WTC11 (cell line): ENCODE measurements around the gene KRTAP2-4. TPM values are rescaled to one million over a fixed set of nuclear protein-coding genes. Genes with fewer than 3 reads are reported as not detected.

Source experiments
- ATAC-seq: fragments of 200-7000 bp; cut with Tn5 transposase; 2 replicates; pipeline ENCODE4 v1.10.0; 2021; ENCODE audit warnings: mild to moderate bottlenecking, moderate library complexity
- CTCF ChIA-PET: fragments of 300-600 bp; sonication (Branson Sonifier 250); formaldehyde crosslinking; loops from one replicate; lab custom pipeline; 2021; ENCODE audit warnings: antibody characterized with exemption; lab: Charles Lee
- POLR2A ChIA-PET: fragments of 350-600 bp; sonication (Branson Sonifier 250); formaldehyde crosslinking; loops from one replicate; lab custom pipeline; 2021; ENCODE audit warnings: antibody characterized with exemption; lab: Charles Lee
- DNase-seq: peaks from one replicate; pipeline ENCODE4 v3.0.0; 2021; ENCODE audit warnings: low spot score
- H3K27ac Mint-ChIP-seq: 2 replicates; pipeline ENCODE4 v1.8.0; 2021; ENCODE audit warnings: mixed read lengths
- H3K27me3 Mint-ChIP-seq: 2 replicates; pipeline ENCODE4 v1.8.0; 2021; ENCODE audit warnings: low read depth, mild to moderate bottlenecking, moderate library complexity, mixed read lengths
- H3K36me3 Mint-ChIP-seq: 2 replicates; pipeline ENCODE4 v1.8.0; 2021; ENCODE audit warnings: mixed read lengths
- H3K4me1 Mint-ChIP-seq: 2 replicates; pipeline ENCODE4 v1.8.0; 2022; ENCODE audit warnings: mixed read lengths
- H3K4me3 Mint-ChIP-seq: 2 replicates; pipeline ENCODE4 v1.8.0; 2021; ENCODE audit warnings: mild to moderate bottlenecking, moderate library complexity, mixed read lengths
- H3K9me3 Mint-ChIP-seq: 2 replicates; pipeline ENCODE4 v1.8.0; 2021; ENCODE audit warnings: mixed read lengths
- AR ChIP-seq: fragments of 250-450 bp; sonication (Bioruptor Pico); IDR thresholded peaks from 2 replicates; pipeline ENCODE4 v1.9.0; 2021; ENCODE audit warnings: mild to moderate bottlenecking
- ARID4B ChIP-seq: sonication (generic); formaldehyde crosslinking; IDR thresholded peaks from 2 replicates; pipeline ENCODE4 v1.8.0; 2023; ENCODE audit warnings: missing genetic modification reagents, mild to moderate bottlenecking, borderline replicate concordance
- ATF2 ChIP-seq: sonication (generic); formaldehyde crosslinking; IDR thresholded peaks from 2 replicates; pipeline ENCODE4 v1.8.1; 2022; ENCODE audit warnings: low read depth, missing genetic modification reagents, borderline replicate concordance
- E2F1 ChIP-seq: sonication (generic); formaldehyde crosslinking; IDR thresholded peaks from 2 replicates; pipeline ENCODE4 v1.8.0; 2022; ENCODE audit warnings: mild to moderate bottlenecking, missing genetic modification reagents
- E2F4 ChIP-seq: sonication (generic); formaldehyde crosslinking; IDR thresholded peaks from 2 replicates; pipeline ENCODE4 v1.8.1; 2022; ENCODE audit warnings: low read depth, mild to moderate bottlenecking, moderate library complexity, missing genetic modification reagents, borderline replicate concordance
- E2F5 ChIP-seq: sonication (generic); formaldehyde crosslinking; IDR thresholded peaks from 2 replicates; pipeline ENCODE4 v1.8.1; 2022; ENCODE audit warnings: mild to moderate bottlenecking, moderate library complexity, missing genetic modification reagents
- FOXP4 ChIP-seq: sonication (generic); formaldehyde crosslinking; IDR thresholded peaks from 2 replicates; pipeline ENCODE4 v1.8.0; 2022; ENCODE audit warnings: mild to moderate bottlenecking, missing genetic modification reagents
- HMGXB4 ChIP-seq: sonication (generic); formaldehyde crosslinking; IDR thresholded peaks from 2 replicates; pipeline ENCODE4 v1.8.1; 2023; ENCODE audit warnings: mild to moderate bottlenecking, moderate library complexity, missing genetic modification reagents
- NR3C1 ChIP-seq: sonication (generic); formaldehyde crosslinking; conservative IDR thresholded peaks from 2 replicates; pipeline ENCODE4 v1.8.1; 2023; ENCODE audit warnings: low read depth, mild to moderate bottlenecking, missing genetic modification reagents
- SMAD4 ChIP-seq: sonication (generic); formaldehyde crosslinking; IDR thresholded peaks from 2 replicates; pipeline ENCODE4 v1.8.0; 2022; ENCODE audit warnings: mild to moderate bottlenecking, missing genetic modification reagents
- TEAD1 ChIP-seq: sonication (generic); formaldehyde crosslinking; IDR thresholded peaks from 2 replicates; pipeline ENCODE4 v1.8.0; 2022; ENCODE audit warnings: mild to moderate bottlenecking, missing genetic modification reagents
- ZNF396 ChIP-seq: fragments of 250-450 bp; sonication (Bioruptor Pico); IDR thresholded peaks from 2 replicates; pipeline ENCODE4 v1.8.0; 2021; ENCODE audit warnings: mild to moderate bottlenecking, moderate library complexity, borderline replicate concordance
- ZNF512 ChIP-seq: sonication (generic); formaldehyde crosslinking; IDR thresholded peaks from 2 replicates; pipeline ENCODE4 v1.8.1; 2022; ENCODE audit warnings: missing genetic modification reagents, borderline replicate concordance
- ZNF671 ChIP-seq: fragments of 250-450 bp; sonication (Bioruptor Pico); IDR thresholded peaks from 2 replicates; pipeline ENCODE4 v1.8.0; 2021; ENCODE audit warnings: mild to moderate bottlenecking
- ZSCAN18 ChIP-seq: fragments of 250-450 bp; sonication (Bioruptor Pico); IDR thresholded peaks from 2 replicates; pipeline ENCODE4 v2.1.2; 2022; ENCODE audit warnings: mild to moderate bottlenecking, moderate library complexity
- total RNA-seq: library from RNA; stranded (reverse); gene quantifications from 3 replicates; pipeline ENCODE4 v1.2.3, GENCODE V29; 2021

KRTAP2-4 gene
- total RNA-seq, 1 experiment from 2014 or later, result not detected

- CTCF ChIA-PET, result interaction anchor here (0.6 kb wide), 1 partner anchor 419 kb away, joined by 4 read pairs; no protein-coding TSS in a partner anchor
- POLR2A ChIA-PET, result no interaction called here
- TF ChIP-seq FOXP4 (CRISPR knock-in tag), result no peak
- no peak for TF ChIP-seq ZNF512 (CRISPR knock-in tag)
- no peak for TF ChIP-seq ZNF671 (CRISPR knock-in tag)
- TF ChIP-seq ARID4B (CRISPR knock-in tag), result no peak
- TF ChIP-seq HMGXB4, result no peak
- no peak for TF ChIP-seq TEAD1 (CRISPR knock-in tag)
- no peak for TF ChIP-seq E2F5 (CRISPR knock-in tag)
- TF ChIP-seq ZNF396, result no peak
- TF ChIP-seq NR3C1 (CRISPR knock-in tag), result no peak
- TF ChIP-seq ZSCAN18 (CRISPR knock-in tag), result no peak
- TF ChIP-seq E2F4 (CRISPR knock-in tag), result no peak
- no peak for TF ChIP-seq AR (CRISPR knock-in tag)
- TF ChIP-seq SMAD4, result no peak
- no peak for TF ChIP-seq ATF2 (CRISPR knock-in tag)
- no peak for TF ChIP-seq E2F1 (CRISPR knock-in tag)
These were observed 16.6 kb downstream of the KRTAP2-4 start for GRCh38 chr17:41049110-41049509.

More at GRCh38 chr17:41049110-41049509, 16.6 kb downstream of the KRTAP2-4 start:
- Mint-ChIP-seq H3K36me3 (no peaks in the 10 kb centered on the region), H3K4me1 (peaks cover 24% of the 10 kb centered on the region), H3K4me3 (no peak overlapping the region), H3K27ac (no peak overlapping the region), H3K27me3 (no peaks in the 10 kb centered on the region; the same call in 1 of the 2 replicates), H3K9me3 (peaks cover 2% of the 10 kb centered on the region; the same call in 1 of the 2 replicates)
- no peak for ATAC-seq
- no peak for DNase-seq
